Prostate gland (tissue), 2 donors: ENCODE data around the gene ULK4. TPM values are rescaled to one million over a fixed set of nuclear protein-coding genes. Genes with fewer than 3 reads are reported as not detected.

Source experiments
- DNase-seq: peaks from one replicate; pipeline ENCODE4 v3.0.0-alpha.2; 2019; ENCODE audit warnings: low spot score
- H3K27ac ChIP-seq, 2 donors: fragments of 200-600 bp; sonication (generic); 2 replicates each; pipeline ENCODE4 v1.5.1; 2017 to 2019
- H3K27me3 ChIP-seq: fragments of 200-600 bp; sonication (generic); replicated peaks from 2 replicates; pipeline ENCODE4 v1.5.1; 2019; ENCODE audit not compliant: insufficient read depth
- H3K36me3 ChIP-seq, 2 donors: fragments of 200-600 bp; sonication (generic); 1 replicate in 1 of 2; 2 replicates in 1 of 2; pipeline versions ENCODE4 v1.5.1 to v1.8.1; 2017 to 2019
- H3K4me1 ChIP-seq: fragments of 200-600 bp; sonication (generic); replicated peaks from 2 replicates; pipeline ENCODE4 v1.5.1; 2019
- H3K4me3 ChIP-seq, 2 donors: fragments of 200-600 bp; sonication (generic); 2 replicates each; pipeline ENCODE4 v1.5.1; 2017 to 2019
- H3K9me3 ChIP-seq: fragments of 200-600 bp; sonication (generic); 2 replicates; pipeline ENCODE4 v1.5.1; 2017
- POLR2A ChIP-seq: fragments of 450-650 bp; IDR thresholded peaks from one replicate; pipeline ENCODE4 v1.6.1; 2016; ENCODE audit warnings: antibody characterized with exemption, mild to moderate bottlenecking
- POLR2AphosphoS5 ChIP-seq: sonication (generic); formaldehyde crosslinking; IDR thresholded peaks from one replicate; pipeline ENCODE4 v1.6.1; 2017; ENCODE audit warnings: antibody characterized with exemption
- WGBS: methylation state at CpG from one replicate; pipeline ENCODE4 v1.1.5; 2018; 5-methylcytosine and 5-hydroxymethylcytosine counted together
- intact Hi-C: fragments of 100-400 bp; cut with DNase I; formaldehyde crosslinking; loops from one replicate; pipeline ENCODE4 v1.14.2; 2022
- total RNA-seq, 2 donors: library from RNA; depleted of rRNA; stranded (reverse); fragments of >200 nt; gene quantifications; one replicate each; pipeline ENCODE4 v1.1.0, GENCODE V29; 2016
- TF ChIP-seq, protein P1 (sequence below), 4 experiments: fragments of 200-600 bp in 2 of 4; fragments of 450-650 bp in 2 of 4; sonication (generic) in 2 of 4; IDR thresholded peaks; 1 replicate in 3 of 4; 2 replicates in 1 of 4; pipeline ENCODE4 v1.5.1; 2016 to 2019; ENCODE audit warnings: antibody characterized with exemption in 4 of 4, mild to moderate bottlenecking in 2 of 4, moderate library complexity in 2 of 4

Gene ULK4
- total RNA-seq, 2 donors from 2014 or later: 23.1 to 33.7 TPM

DNA sequence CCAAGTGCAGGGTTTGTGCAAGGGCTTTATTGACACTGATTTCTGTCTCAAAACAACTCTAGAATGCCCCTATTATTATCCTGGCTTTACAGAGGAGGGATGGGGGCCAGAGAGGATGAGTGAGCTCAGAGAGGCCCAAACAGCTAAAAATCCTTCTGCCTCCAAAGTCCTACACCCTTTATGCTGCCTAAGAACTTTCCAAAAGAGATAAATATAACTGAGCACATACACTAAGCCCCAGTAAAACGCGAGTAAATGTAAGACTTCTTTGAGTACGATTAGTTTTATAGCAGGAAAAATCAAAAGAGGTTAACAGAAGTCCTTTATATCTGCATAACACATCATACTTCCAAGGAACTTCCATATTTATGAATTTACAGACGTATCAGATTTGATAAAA is 613.5 kb downstream of the ULK4 start:
- no peak overlapping the region for H3K4me3 ChIP-seq
- H3K36me3 ChIP-seq: no peaks in the 10 kb centered on the region
- H3K9me3 ChIP-seq: no peaks in the 10 kb centered on the region
- TF ChIP-seq, protein P1, sequence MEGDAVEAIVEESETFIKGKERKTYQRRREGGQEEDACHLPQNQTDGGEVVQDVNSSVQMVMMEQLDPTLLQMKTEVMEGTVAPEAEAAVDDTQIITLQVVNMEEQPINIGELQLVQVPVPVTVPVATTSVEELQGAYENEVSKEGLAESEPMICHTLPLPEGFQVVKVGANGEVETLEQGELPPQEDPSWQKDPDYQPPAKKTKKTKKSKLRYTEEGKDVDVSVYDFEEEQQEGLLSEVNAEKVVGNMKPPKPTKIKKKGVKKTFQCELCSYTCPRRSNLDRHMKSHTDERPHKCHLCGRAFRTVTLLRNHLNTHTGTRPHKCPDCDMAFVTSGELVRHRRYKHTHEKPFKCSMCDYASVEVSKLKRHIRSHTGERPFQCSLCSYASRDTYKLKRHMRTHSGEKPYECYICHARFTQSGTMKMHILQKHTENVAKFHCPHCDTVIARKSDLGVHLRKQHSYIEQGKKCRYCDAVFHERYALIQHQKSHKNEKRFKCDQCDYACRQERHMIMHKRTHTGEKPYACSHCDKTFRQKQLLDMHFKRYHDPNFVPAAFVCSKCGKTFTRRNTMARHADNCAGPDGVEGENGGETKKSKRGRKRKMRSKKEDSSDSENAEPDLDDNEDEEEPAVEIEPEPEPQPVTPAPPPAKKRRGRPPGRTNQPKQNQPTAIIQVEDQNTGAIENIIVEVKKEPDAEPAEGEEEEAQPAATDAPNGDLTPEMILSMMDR (IDR thresholded peaks at IDR 0.05): no peak
- TF ChIP-seq POLR2A (no peak), POLR2AphosphoS5 (no peak)
- WGBS: 40% methylated on average over 4 of the region's 4 CpGs
- DNase-seq: no peak
- no peaks in the 10 kb centered on the region for H3K27me3 ChIP-seq
- intact Hi-C loops: no loop called here
- no peaks in the 10 kb centered on the region for H3K4me1 ChIP-seq
- no peak overlapping the region for H3K27ac ChIP-seq

DNA sequence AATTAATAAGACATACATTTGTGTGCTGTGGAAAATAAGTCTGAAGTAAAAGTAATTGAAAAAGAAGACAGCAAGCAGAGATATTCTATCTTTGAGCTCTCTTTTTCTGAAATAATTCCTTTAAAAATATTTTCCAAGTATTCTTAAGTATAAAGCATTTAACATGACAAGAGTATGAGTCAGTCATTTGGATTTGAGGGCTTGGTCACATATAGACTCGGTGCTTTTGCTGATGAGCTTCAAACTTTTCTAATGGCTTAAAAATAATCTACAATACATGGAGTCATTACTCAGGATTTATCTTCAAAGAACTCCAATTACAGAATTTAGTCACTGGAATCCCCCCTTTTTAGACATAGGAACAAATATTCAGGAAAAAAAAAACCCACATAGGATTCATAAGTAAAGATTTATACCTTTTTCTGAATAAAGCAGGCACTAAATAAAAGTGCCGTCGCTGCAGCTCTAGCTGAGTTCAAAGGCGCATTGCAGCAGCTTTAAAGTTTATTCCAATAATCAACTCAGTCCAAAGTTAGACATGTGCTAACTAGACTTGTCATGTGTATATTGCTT is 615.1 kb downstream of the ULK4 start:
- intact Hi-C loops: no loop called here
- no peak for DNase-seq
- Histone ChIP-seq H3K9me3 (no peaks in the 10 kb centered on the region), H3K4me3 (no peak overlapping the region), H3K36me3 (no peaks in the 10 kb centered on the region), H3K27ac (no peak overlapping the region), H3K27me3 (no peaks in the 10 kb centered on the region), H3K4me1 (no peaks in the 10 kb centered on the region)
- TF ChIP-seq, protein P1 (IDR thresholded peaks at IDR 0.05): no peak
- TF ChIP-seq POLR2A: no peak
- WGBS: 43% methylated on average over 4 of the region's 4 CpGs

DNA sequence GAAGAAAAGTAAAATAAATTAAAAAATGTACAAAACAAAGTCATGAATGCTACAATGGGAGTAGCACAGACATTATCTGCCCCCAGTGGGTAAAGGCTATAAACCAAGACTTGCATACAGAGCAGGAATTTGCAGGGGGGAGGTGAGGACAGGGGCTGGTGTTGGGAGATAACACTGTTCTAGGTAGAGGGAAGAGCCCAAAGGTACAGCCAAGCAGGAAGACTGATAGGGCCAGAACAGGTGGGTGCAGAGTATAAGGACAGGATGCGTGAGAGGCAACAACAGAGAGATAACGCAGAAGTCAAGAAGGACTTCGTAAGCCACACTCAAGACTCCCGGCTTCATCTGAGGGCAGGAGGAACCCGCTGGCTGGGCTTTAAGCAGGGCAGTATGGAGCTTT is 616.1 kb downstream of the ULK4 start:
- no peak overlapping the region for H3K4me3 ChIP-seq
- TF ChIP-seq POLR2A (no peak), POLR2AphosphoS5 (no peak)
- TF ChIP-seq, protein P1 (IDR thresholded peaks at IDR 0.05): no peak
- H3K36me3 ChIP-seq: no peaks in the 10 kb centered on the region
- intact Hi-C loops: no loop called here
- no peak overlapping the region for H3K27ac ChIP-seq
- no peaks in the 10 kb centered on the region for H3K27me3 ChIP-seq
- 94% methylated on average over 5 of the region's 5 CpGs for WGBS
- no peaks in the 10 kb centered on the region for H3K9me3 ChIP-seq
- H3K4me1 ChIP-seq: no peaks in the 10 kb centered on the region
- DNase-seq: no peak

DNA sequence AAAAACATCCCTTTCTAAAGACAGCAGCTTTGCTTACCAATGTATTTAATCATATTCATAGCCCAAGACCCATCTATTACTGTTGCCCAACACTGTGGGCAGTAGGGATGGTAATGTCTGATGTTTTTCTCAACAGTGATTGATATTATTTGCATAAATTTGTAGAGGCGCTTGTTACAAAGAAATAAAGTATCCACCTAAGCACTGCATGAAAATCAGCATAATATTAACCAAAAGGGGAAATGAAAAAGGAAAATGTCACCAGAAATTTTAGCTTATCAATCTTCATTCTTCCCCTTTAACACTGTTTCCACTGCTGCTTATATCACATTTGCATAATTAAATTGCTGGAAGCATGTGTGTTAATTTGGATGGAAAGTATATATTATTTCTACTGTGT is 622.1 kb downstream of the ULK4 start:
- DNase-seq: no peak
- Histone ChIP-seq H3K27me3 (no peaks in the 10 kb centered on the region), H3K9me3 (no peaks in the 10 kb centered on the region), H3K4me1 (no peaks in the 10 kb centered on the region), H3K4me3 (no peak overlapping the region), H3K36me3 (no peaks in the 10 kb centered on the region), H3K27ac (no peak overlapping the region)
- 100% methylated on average over 1 of the region's 1 CpG for WGBS
- intact Hi-C loops: no loop called here
- TF ChIP-seq, protein P1 (IDR thresholded peaks at IDR 0.05): no peak
- TF ChIP-seq POLR2A: no peak
- no peak for TF ChIP-seq POLR2AphosphoS5

DNA sequence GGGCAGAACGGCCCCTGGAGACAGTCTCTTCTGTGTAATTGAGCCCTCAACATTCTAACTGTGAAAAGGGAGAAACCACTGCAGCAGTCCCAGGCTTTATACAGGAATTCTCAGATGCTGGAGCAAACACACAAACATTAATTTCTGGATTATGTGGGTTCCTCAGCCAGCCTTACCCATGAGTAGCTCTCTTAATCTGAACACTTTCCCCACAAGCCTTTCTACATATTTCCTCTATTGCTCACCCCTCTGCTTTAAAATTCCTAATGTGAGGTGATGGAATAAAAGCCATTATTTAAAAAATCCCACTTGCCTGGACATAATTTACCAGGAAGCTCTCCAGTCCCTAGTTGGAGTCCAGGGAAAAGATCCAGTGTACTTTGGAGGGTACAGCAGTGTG is 623.6 kb downstream of the ULK4 start:
- Histone ChIP-seq H3K4me3 (no peak overlapping the region), H3K27ac (no peak overlapping the region), H3K9me3 (no peaks in the 10 kb centered on the region), H3K36me3 (no peaks in the 10 kb centered on the region), H3K4me1 (no peaks in the 10 kb centered on the region), H3K27me3 (no peaks in the 10 kb centered on the region)
- intact Hi-C loops: no loop called here
- no peak for TF ChIP-seq POLR2AphosphoS5
- TF ChIP-seq, protein P1 (IDR thresholded peaks at IDR 0.05): no peak
- TF ChIP-seq POLR2A: no peak
- 42% methylated on average over 1 of the region's 1 CpG for WGBS
- DNase-seq: no peak
